NCI-H82 treated with DMSO at 0.1 percent for 48 hours (cell line): ENCODE results near the gene MSH2.
A peak's percentile ranks its signal among the peaks of the same experiment; 100 is the strongest.
"Not testable (repeated sequence)": the region's sequence is repeated elsewhere in the genome, so short reads cannot be mapped to it uniquely, and the experiment has no call there.

Experiments used
- DNase-seq: peaks from one replicate; lab custom pipeline; 2025; ENCODE audit not compliant: unreplicated experiment; lab: John Stamatoyannopoulos, UW

MSH2 gene

DNA sequence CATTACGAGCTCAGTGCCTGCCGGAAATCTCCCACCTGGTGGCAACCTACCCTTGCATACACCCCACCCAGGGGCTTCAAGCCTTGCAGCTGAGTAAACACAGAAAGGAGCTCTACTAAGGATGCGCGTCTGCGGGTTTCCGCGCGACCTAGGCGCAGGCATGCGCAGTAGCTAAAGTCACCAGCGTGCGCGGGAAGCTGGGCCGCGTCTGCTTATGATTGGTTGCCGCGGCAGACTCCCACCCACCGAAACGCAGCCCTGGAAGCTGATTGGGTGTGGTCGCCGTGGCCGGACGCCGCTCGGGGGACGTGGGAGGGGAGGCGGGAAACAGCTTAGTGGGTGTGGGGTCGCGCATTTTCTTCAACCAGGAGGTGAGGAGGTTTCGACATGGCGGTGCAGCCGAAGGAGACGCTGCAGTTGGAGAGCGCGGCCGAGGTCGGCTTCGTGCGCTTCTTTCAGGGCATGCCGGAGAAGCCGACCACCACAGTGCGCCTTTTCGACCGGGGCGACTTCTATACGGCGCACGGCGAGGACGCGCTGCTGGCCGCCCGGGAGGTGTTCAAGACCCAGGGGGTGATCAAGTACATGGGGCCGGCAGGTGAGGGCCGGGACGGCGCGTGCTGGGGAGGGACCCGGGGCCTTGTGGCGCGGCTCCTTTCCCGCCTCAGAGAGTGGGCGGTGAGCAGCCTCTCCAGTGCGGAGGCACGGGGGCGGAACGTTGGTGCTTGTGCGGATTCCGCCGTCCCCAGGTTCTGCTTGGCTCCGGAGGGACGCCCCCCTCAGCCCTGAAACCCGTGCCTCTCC lies at the start of gene MSH2:
Gene MSH2 (plus strand): TSS at position 352 of the 804 bp plus-strand sequence. CDS start 36 bp downstream, at position 388.
- peak; percentile 95 for DNase-seq

DNA sequence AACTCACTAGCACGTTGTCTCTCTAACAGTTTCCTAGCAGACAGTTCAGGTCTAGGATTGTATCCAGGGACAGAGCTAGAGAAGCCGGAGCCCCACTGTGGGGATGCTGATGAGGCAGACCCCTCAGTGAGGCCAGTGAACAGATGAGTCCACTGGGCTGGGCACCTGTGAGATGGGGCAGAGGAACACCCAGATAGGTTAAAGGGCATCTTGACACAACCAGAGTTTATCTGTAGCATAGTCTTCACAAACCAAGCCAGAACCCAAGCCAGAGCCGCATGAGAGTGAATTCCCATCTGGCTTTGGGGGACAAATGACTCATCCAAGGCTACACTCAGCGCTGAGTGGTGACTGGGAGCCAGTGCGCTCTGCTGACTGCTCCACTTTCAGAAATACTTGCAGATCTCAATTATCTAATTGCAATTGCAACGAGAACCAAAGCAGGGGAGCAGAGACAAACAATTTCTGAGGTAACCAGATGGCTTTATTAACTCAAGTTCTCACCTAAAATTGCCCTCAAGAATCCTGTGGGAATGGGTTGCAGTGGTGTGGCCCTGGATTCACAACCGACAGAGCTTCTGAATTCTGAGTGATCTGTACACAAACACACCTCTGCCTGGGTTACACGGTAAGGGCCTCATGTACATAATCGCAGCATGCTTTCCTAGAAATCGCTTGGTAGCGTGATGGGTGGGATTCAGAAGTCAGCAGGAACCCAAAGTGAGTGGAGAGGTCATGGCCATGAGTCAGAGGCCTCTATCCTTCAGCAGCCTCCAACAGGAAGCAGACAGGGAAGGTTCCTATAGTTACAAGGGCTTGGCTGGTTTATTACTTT lies 48.7 kb upstream of the MSH2 start:
- no peak for DNase-seq

DNA sequence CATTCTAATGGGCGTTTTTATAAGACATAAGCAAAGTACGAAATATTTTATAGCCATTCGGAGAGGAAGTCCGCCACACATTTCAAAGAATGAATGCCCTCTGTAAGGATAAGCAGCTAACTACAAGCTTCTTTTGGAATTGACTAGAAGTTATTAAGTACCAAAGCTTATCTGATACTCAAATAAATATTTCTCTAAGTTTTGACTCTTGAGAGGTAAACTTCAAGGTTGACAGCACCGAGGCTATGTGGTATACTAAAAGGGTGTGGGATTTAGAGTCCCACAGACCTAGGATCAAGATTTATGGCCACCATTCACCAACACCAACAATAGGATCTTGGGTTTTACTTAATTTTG lies 48.1 kb upstream of the MSH2 start:
- DNase-seq = no peak

DNA sequence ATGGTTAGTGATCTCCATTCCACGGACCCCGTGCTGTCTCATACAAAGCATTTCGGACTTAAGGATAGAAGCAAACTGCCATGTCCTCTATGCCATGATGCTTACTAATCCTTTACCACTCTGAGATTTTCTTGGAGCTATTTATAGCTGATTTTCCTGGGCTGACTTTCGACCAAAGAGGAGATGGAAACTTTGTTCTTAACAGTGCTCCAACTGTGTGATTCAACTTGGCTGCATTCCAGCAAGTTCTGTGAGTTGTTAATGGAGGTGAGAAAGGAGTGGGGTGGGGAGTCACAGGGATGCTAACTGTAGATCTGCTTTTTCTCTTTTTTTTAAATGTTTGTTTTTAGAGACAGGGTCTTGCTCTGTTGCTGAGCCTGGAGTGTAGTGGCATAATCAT lies 45.5 kb upstream of the MSH2 start:
- no peak for DNase-seq

DNA sequence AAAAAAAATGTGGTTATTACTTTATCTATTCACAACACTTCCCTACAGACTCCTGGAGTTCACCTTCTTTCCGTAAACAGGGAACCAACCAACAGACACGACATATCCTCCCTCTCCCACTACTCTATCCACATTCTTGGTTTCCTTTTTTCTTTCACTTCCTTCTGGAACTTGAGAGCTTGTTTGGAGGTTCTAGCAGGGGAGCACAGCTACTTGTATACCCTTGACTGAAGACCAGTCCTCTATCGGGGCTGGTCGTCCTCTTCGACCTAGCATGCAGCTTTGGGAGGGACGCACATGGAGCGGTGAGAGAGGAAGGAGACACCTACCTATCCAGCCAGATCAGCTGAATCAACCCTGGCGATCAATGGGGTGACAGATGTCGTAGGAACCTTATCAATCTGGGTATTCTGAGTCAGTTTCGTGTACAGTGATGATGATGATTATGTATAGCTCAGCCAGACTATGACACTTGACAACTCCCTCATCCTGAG lies 43.5 kb upstream of the MSH2 start:
- DNase-seq = no peak

DNA sequence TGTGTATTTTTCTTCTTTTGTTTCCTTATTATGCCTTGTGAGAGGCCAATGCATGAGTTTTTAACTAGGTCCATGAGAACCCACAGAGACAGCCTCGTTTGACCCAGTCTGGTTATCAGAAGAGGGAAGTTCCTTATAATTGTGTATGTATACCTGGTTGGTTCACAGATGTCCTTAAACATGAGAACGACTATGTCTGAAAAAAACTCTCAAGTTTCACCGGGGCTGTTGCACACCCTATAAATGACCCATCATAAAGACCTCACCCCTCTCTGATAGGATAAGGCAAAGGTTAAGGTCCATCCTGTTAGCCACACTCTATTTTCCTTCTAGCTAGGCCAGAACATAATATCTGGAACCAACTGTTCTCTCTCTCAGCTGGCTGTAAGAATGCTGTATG lies 42.7 kb upstream of the MSH2 start:
- no peak for DNase-seq

DNA sequence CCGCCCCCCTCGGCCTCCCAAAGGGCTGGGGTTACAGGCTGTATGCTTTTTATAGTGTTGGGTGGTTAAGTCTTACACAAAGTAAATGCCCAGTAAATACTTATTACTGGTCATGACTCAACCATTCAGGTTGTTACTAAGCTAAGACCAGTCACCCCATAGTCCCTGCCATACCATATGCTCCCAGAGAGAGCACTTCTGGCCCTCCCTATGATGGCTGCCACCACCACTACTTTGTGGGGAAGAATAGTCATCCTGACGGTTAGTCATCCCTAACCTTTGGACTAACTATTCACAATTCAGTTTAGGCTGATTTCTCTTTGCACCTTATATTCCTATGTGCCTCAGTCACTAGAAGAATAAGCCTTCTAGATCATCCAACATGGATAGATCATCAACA lies 42.0 kb upstream of the MSH2 start:
- DNase-seq = no peak

DNA sequence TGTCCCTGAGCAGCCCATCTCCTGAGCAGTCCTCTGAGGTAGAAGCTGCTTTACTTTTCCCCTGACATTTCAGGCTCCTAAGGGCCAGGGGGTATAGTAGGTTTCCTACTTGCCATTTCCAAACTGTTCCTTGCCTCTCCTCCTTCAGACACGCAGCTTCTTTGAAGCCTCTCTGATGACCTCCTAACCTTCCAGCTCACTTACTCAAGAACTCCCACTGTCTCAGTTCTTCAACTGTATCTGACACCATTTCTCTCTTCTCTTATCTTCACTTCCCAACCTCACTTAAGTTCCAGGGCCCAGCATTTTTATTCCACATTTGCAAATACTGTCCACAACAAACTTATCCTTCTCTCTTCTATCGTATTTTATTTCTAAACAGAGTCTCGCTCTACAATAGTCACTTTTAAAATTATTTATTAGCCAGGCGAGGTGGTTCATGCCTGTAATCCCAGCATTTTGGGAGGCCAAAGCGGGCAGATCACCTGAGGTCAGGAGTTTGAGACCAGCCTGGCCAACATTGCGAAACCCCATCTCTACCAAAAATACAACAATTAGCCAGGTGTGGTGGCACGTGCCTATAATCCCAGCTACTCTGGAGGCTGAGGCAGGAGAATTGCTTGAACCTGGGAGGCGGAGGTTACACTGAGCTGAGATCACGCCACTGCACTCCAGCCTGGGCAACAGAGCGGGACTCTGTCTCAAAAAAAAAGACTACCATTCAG lies 41.3 kb upstream of the MSH2 start:
- DNase-seq = not testable (repeated sequence)

DNA sequence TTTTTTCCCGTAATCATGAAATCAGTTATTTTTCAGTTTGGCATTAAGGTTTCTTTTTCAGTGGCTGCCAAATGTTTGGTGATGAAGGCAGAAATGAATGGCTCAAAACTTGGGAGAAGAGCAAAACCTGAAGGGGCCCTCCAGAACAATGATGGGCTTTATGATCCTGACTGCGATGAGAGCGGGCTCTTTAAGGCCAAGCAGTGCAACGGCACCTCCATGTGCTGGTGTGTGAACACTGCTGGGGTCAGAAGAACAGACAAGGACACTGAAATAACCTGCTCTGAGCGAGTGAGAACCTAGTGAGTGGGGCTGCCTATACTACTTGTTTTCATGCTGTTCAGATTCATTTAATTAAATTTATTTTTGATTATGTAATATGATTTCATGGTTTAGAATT lies 29.2 kb upstream of the MSH2 start:
- no peak for DNase-seq

DNA sequence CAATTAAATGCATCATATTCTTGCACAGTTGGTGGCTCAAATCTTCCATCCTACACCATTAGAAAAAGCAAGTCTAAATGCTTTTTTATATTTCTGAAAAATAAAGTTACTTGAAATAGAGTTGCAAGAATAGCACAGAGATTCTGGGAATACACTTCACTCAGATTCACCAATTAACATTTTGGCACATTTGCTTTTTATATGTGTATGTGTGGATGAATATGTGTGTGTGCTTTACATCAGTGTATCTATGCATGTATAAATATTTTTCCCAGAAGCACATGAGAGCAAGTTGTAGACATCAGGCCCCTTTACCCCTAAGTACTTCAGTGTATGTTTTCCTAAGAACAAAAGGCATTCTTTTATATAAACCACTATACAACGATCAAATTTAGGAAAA lies 27.6 kb upstream of the MSH2 start:
- DNase-seq = no peak

DNA sequence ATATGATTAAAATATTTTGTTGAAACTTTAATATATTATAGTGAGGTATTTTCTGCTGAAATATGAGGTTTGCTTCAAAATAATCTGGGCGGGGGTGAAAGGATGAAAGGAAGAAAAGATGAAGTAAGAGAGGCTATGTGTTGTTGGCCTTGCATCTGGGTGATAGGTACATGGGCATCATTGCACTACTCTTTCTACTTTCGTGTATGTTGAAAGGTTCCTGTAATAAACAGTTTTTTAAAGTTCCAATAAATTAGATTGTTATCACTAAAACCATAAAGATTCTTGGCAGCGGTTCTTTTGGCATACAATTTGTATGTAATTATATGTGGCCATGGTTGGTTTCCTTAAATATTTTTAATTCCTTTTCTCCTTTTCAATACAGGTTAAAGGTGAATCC lies 23.6 kb upstream of the MSH2 start:
- DNase-seq = no peak

DNA sequence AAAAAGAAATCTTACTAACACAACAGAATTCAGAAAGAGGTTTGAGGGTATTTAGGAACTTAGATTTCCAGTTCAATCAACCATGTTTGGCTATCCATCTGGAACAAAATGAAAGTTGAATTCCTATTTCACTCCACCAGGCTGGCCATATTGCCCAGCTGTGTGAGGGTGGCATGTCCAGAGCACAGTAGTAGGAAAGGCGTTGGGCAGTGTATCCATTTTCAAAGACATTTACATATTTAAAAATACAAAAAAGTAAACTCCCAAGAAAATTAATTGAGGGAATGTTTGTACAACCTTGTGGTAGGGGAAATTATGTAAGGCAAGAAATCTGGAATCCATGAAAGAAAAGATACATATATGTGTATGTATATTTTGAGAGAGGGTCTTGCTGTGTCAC lies 21.5 kb upstream of the MSH2 start:
- DNase-seq = no peak

DNA sequence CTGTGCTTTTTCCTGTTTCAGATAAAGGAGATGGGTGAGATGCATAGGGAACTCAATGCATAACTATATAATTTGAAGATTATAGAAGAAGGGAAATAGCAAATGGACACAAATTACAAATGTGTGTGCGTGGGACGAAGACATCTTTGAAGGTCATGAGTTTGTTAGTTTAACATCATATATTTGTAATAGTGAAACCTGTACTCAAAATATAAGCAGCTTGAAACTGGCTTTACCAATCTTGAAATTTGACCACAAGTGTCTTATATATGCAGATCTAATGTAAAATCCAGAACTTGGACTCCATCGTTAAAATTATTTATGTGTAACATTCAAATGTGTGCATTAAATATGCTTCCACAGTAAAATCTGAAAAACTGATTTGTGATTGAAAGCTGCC lies 16.4 kb upstream of the MSH2 start:
- no peak for DNase-seq

DNA sequence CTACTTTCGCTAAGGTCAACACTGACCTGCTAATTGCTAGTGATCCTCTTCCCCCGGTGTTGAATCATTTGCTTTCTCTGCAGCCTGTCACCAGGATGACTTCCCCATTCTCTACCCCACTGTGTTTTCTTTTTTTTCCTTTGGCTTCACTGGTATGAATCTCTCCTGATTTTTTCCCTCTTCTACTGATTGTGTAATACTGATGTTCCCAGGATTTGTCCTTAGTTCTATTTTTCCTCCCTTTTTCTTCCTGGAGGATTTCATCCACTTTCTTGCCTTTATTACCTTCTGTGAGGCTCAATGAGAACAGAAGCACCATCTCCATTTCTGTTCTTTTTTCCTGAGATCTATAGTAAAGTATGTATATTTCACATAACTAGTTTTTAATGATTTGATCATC lies 14.1 kb upstream of the MSH2 start:
- no peak for DNase-seq

DNA sequence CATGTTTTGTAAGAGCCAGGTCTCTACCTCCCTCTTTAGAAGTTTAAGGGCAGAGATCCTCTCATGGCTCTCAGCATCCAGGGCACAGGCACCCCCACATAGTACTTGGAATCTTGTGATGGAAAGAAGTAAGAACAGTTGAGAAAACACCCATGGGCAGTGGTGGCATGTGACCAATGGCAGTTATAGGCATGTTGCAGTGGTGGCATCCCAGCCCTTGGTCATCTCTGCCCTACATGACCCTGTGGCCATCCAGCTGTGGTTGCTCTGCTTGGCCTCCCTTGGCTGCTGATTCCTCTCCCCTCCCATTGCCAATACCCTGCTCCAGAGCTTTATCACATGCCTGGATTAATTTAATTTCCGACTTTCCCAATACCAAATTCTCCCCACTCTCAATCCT lies 13.3 kb upstream of the MSH2 start:
- DNase-seq = no peak

DNA sequence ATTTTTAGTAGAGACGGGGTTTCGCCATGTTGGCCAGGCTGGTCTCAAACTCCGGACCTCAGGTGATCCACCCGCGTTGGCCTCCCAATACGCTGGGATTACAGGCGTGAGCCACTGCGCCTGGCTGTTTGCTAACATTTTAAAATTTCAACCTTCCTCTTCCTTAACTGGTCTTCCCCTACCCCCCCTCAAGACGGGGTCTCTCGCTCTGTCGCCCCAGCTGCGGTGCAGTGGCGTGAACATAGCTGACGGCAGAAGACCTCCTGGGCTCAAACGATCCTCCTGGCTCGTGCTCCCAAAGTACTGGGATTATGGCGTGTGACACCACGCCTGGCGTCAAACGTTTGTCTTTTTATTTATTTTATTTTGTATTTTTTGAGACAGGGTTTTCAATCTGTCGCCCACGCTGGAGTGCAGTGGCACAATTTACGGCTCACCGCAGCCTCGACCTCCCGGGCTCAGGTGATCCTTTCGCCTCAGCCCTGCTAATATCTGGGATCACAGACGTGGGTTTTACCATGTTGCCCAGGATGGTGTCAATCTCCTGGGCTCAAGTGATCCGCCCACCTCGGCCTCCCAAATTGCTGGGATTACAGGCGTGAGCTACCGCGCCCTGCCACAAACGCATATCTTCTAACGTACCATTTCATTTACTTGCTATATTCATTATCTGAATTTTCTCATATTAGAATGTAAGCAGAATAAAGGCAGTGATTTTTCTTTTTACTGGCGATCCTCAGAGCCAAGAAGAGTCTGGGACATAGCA lies 984 bp upstream of the MSH2 start:
- peak; percentile 35 for DNase-seq

DNA sequence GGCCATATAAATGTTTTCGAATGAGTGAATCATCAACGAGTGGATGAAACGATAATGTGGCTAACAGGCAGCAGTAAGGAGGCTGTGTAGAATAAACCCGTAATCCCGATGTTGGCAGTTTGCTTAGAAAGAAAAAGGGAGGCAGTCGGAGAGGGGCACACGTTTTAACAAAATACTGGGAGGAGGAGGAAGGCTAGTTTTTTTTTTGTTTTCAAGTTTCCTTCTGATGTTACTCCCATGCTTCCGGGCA lies 476 bp upstream of the MSH2 start:
- DNase-seq = no peak

DNA sequence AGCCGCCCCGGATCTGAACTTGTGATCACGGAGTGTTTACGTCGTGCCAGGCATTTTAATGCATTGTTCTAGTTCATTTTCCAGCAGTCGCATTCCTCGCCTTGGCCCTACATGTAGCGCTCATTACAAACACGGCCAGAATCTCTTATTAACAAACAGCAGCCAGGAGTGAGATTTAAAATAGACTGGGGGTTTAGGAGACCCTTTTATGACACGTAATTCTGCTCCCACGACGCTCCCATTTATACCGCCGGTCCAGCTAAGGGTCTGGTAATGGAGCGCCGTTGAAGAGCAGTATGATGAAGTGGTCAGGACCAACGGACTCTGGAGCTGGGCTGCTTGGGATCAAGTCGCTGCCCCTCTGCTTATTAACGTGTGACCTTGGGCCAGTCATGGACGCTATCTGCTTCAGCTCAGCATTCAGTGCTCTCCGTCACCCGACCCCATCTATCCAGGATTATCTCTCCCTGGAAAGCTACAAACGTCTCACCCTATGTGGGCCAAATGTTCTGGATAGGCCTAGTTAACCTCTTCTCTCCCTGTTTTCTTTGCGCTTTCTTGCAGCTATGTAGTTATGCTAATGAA lies 745 bp downstream of the MSH2 start:
- peak; percentile 13 for DNase-seq

DNA sequence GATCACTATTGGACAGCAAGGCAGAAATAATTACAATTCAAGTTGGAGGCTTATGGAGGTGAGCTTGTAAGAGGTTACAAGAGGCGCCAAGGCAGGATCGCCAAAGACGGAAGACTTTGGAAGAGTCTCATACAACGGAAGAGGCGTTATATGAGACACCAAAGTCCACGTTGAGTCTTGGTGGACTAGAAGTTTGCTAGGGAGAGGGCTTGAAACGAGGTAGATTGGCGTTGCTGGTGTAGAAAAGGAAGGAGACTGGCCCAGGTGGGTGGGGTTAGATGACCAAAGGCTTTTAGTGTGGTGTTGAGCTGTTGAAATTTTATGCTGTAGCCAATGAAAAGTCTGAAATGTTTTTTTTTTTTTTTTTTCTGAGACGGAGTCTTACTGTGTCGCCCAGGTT lies 1.4 kb downstream of the MSH2 start:
- no peak for DNase-seq

DNA sequence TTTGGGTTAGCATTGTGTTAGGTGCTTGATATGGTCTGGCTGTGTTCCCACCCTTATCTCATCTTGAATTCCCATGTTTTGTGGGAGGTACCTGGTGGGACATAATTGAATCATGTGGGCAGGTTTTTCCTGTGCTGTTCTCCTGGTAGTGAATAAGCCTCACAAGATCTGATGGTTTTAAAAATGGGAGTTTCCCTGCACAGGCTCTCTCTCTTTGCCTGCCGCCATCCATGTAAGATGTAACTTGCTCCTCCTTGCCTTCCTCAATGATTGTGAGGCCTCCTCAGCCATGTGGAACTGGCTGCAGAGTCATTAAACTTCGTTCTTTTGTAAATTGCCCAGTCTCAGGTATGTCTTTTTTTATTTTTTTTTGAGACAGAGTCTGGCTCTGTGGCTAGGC lies 2.8 kb downstream of the MSH2 start:
- DNase-seq = no peak
